ENCODE measurements around the gene PSAP.

The PSAP gene

GRCh38 chr10:71771821-71772617, 79.0 kb downstream of the PSAP start:
- Histone ChIP-seq H2AFZ (ENCODE audit: low read depth, low read length, severe bottlenecking) (no peak overlapping the region), H4K20me1 (ENCODE audit: low read depth, low read length) (no peaks in the 10 kb centered on the region), H3K4me3 (ENCODE audit: insufficient read depth, low read length, poor library complexity, severe bottlenecking) (no peak overlapping the region), H3K4me2 (ENCODE audit: low read depth, low read length, poor library complexity, severe bottlenecking) (no peak overlapping the region), H3K79me2 (ENCODE audit: insufficient read depth, low read length) (no peaks in the 10 kb centered on the region), H3K27me3 (ENCODE audit: low read length) (no peaks in the 10 kb centered on the region), H3K27ac (ENCODE audit: low read depth, low read length) (no peak overlapping the region), H3K9me3 (ENCODE audit: insufficient read depth, low read length) (no peaks in the 10 kb centered on the region), H3K9me2 (replicated peaks; ENCODE audit: insufficient read depth, low read length) (no peaks in the 10 kb centered on the region), H3K9ac (ENCODE audit: low read length) (no peak overlapping the region), H3F3A (ENCODE audit: insufficient read depth) (no peaks in the 10 kb centered on the region), H3K36me3 (ENCODE audit: low read length) (no peaks in the 10 kb centered on the region)
- TF ChIP-seq CTCF (IDR thresholded peaks at IDR 0.05; ENCODE audit: insufficient read depth, low read length, poor library complexity, severe bottlenecking) (no peak), EZH2phosphoT487 (conservative IDR thresholded peaks at IDR 0.05; ENCODE audit: low read length) (no peak)

GRCh38 chr10:71771204-71771603, 79.8 kb downstream of the PSAP start:
- H3K9me2 ChIP-seq (replicated peaks; ENCODE audit: insufficient read depth, low read length): no peaks in the 10 kb centered on the region
- H3K27ac ChIP-seq (ENCODE audit: low read depth, low read length): no peak overlapping the region
- no peak overlapping the region for H3K9ac ChIP-seq (ENCODE audit: low read length)
- no peaks in the 10 kb centered on the region for H3K9me3 ChIP-seq (ENCODE audit: insufficient read depth, low read length)
- no peak overlapping the region for H2AFZ ChIP-seq (ENCODE audit: low read depth, low read length, severe bottlenecking)
- H3F3A ChIP-seq (ENCODE audit: insufficient read depth): no peaks in the 10 kb centered on the region
- no peaks in the 10 kb centered on the region for H4K20me1 ChIP-seq (ENCODE audit: low read depth, low read length)
- no peak overlapping the region for H3K4me2 ChIP-seq (ENCODE audit: low read depth, low read length, poor library complexity, severe bottlenecking)
- no peaks in the 10 kb centered on the region for H3K36me3 ChIP-seq (ENCODE audit: low read length)
- H3K79me2 ChIP-seq (ENCODE audit: insufficient read depth, low read length): no peaks in the 10 kb centered on the region
- H3K27me3 ChIP-seq (ENCODE audit: low read length): no peaks in the 10 kb centered on the region
- no peak overlapping the region for H3K4me3 ChIP-seq (ENCODE audit: insufficient read depth, low read length, poor library complexity, severe bottlenecking)
- TF ChIP-seq EZH2phosphoT487 (conservative IDR thresholded peaks at IDR 0.05; ENCODE audit: low read length): no peak
- TF ChIP-seq CTCF (IDR thresholded peaks at IDR 0.05; ENCODE audit: insufficient read depth, low read length, poor library complexity, severe bottlenecking): no peak

GRCh38 chr10:71770789-71771188, 80.3 kb downstream of the PSAP start:
- H3K9ac ChIP-seq (ENCODE audit: low read length): no peak overlapping the region
- H3K36me3 ChIP-seq (ENCODE audit: low read length): no peaks in the 10 kb centered on the region
- H4K20me1 ChIP-seq (ENCODE audit: low read depth, low read length): no peaks in the 10 kb centered on the region
- no peaks in the 10 kb centered on the region for H3K79me2 ChIP-seq (ENCODE audit: insufficient read depth, low read length)
- H3K27ac ChIP-seq (ENCODE audit: low read depth, low read length): no peak overlapping the region
- no peak overlapping the region for H2AFZ ChIP-seq (ENCODE audit: low read depth, low read length, severe bottlenecking)
- no peaks in the 10 kb centered on the region for H3K9me2 ChIP-seq (replicated peaks; ENCODE audit: insufficient read depth, low read length)
- no peaks in the 10 kb centered on the region for H3F3A ChIP-seq (ENCODE audit: insufficient read depth)
- no peak for TF ChIP-seq EZH2phosphoT487 (conservative IDR thresholded peaks at IDR 0.05; ENCODE audit: low read length)
- TF ChIP-seq CTCF (IDR thresholded peaks at IDR 0.05; ENCODE audit: insufficient read depth, low read length, poor library complexity, severe bottlenecking): no peak
- no peak overlapping the region for H3K4me3 ChIP-seq (ENCODE audit: insufficient read depth, low read length, poor library complexity, severe bottlenecking)
- H3K27me3 ChIP-seq (ENCODE audit: low read length): no peaks in the 10 kb centered on the region
- no peak overlapping the region for H3K4me2 ChIP-seq (ENCODE audit: low read depth, low read length, poor library complexity, severe bottlenecking)
- H3K9me3 ChIP-seq (ENCODE audit: insufficient read depth, low read length): no peaks in the 10 kb centered on the region

Data from SU-DHL-6 (cell line).